ENCODE results near the gene DNAJC21.
"Not testable (repeated sequence)": the region's sequence is repeated elsewhere in the genome, so short reads cannot be mapped to it uniquely, and the experiment has no call there.

Gene DNAJC21

DNA sequence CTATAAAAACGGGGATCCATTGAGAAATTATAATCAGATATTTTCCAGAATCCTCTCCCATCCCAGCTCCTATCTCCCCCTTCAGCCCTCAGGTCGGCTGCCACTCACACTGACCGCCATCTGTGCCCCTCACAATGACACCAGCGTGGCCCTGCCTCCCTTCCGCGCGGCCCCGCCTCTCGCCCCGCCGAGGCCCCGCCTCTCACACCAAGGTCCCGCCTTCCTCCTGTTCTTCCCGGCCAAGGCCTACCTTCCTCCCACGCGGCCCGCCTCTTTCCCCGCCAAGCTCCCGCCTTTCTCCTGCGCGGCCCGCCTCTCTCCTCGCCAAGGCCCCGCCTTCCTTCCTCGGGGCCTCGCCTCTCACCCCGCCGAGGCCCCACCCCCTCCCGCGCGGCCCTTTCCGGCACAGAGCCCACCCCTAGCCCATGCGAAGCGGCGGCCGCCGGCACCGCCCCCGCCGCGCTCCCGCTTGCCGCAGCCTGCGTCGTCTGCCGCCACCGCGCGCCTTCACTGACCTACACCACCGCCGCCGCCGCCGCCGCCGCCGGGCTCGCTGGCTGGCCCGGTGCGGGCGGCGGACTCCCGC is at the start of gene DNAJC21:
DNAJC21 (plus strand) TSS at position 426 of the 586 bp plus-strand sequence. CDS start 261 bp downstream, outside the sequence.
- DNase-seq, result peak; percentile 99

GRCh38 chr5:34881246-34881645 is 48.1 kb upstream of the DNAJC21 start:
- DNase-seq, result no peak

DNA sequence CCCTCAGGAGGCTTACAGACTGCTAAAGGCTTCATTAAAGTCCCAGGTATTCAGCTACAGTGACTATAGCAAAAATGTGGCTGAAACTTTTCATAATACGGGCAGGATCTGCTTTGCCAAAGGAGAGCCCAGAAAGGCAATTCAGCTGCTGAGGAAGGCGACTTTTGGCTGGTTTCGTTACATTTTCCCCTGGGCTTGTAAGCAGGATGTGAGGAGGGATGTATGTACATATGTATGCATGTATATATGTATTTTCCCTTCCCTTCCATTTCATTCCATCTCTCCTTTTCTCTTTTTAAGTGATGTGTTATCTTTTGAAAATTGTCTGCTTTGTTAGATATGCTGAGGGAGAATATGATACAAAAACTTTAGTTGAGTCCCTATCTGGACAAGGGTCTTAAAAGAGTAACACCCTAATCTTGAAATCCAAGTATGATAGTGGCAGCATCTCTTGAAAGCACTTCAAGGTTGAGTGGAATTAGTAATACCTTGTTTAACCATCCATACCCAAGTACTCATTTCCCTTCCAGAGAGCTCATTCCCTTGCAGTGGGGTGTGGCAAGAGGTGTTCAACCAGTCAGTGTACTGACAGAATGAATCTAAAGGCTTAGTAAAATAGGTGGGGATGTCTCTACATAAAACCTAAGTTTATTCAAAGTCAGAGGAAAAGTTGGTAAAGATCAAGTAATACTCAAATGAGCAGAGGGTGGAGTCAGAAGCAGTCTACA is 42.8 kb upstream of the DNAJC21 start:
- DNase-seq, result no peak

DNA sequence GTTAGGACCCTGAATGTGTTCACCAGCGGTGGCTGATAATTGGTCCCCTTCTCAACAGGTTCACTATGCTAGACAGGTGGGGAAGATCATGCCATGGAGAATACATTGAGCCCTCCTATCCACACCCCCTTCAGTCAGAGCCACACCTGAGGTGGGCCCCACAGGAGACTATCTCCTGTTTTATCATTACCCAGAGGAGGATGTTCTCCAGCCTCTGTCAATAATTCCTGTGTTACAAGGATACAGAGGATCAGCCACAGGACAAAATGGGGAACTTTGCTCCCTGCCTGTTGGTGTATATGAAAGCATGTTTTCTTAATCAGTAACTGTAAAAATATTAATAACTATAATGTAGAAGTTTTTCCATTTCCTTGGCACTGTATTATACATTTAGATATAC is 40.0 kb upstream of the DNAJC21 start:
- DNase-seq, result no peak

DNA sequence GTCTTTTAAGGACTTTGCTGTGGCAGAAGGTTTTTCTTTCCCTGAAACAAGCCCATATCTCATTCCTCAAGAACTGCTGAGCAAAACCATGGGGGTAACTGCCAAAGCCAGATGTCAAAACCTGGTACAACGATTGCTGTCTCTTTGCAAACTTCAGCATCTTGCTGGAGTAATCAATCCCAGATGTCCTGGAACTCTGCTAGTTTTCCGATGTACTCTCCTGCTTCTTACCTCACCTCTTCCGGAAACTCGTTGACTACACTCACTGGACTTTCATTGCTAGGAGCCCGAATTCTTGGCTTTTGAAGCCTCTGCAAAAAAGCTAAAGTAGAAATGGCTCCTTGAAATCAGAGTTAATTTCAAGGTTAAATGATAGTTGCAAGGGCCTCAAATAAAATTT is 37.4 kb upstream of the DNAJC21 start:
- DNase-seq, result no peak

DNA sequence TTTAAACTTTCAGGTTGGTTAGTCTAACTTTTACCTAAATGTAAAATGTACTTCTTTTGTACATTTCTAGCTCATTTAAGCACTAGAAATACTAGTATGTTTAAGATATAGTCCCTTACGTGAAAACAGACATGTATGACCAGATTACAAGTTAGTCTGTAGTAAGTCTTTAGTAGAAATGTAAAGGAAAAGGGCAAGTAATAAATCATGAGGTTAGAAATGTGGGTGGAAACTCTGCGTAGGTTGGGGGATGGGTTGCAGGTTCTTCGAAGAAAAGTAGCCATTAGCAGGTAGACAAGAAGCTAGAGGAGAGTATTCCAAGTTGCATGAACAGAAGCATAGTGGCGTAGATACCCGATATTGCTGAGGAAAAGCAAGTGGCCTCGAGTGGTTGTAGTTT is 36.9 kb upstream of the DNAJC21 start:
- no peak for DNase-seq

- no peak for DNase-seq
Observed at GRCh38 chr5:34894716-34895115, 34.6 kb upstream of the DNAJC21 start.

DNA sequence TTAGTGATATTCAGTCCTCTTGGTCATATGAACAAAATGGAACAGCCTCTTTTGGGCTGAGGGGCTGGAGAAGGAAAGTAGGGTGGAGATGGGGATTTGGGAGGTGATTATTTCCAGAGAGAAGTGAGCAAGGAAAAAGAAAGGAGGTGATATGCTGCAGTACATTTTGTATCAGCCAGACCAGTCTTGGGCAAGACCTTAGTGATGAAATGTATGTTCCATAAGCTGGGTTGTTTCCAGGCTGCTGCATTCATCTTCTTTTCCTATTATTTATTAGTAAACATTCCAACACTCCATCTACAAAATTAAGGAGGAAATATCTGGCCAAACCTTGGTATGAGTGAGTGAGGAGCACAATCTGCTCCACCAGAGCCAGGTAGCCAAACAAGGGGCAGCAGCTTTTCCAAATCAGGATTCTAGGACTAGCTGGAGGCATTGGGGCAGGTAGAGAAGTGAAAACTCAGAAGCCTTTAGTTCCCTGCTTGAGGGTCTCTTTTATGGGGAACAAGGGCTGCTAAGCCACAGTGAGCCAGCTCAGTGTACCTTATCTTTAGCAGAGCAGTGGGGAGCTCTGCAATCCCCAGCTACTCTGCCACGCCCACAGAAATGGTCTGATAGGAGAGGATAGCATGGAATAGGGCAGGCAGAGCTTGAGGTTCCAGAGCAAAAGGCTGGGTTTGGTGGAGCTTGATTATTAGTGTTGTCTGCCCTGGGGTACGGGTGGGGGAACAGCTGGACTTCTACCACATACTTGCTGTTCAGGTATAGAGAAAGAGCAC is 33.5 kb upstream of the DNAJC21 start:
- no peak for DNase-seq

DNA sequence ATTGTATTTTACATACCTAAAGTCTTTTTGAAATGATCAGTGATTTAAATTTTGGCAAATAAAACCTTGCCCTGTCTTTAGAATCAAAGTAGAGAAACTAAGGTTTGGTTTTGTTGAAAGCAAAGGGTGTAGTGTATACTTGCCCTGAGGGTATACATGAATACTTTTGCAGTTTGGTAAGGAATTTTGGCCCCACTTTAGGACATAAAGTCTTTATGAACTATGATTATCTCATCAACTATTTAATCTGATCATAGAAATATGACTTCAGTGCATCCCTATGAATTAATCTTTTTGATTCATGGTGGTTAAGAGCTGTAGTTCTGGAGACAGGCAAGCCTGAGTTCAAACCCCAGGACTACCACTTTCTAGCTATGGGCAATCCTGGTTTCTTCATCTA is 31.7 kb upstream of the DNAJC21 start:
- DNase-seq, result no peak

GRCh38 chr5:34898258-34898895 is 31.0 kb upstream of the DNAJC21 start:
- DNase-seq, result peak; percentile 50 to 60

DNA sequence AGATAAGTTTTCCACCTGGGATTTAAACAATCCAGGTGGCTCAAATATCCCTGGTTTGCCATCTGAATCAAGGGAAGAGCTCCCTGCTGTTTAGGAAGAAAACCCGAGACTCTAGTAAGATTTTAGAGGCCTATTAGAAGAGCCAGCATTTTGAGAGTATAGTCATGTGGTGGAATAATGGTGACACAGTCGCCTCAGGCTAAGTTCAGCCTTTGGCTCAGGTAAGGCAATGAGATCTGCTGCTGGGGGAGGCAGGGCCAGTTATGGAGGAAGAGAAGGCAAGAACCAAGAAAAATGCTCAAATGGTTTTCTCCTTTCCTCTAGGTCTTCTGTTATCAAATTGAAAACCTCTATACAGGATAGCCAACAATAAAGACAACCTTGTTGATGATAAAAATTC is 30.3 kb upstream of the DNAJC21 start:
- DNase-seq, result no peak

DNA sequence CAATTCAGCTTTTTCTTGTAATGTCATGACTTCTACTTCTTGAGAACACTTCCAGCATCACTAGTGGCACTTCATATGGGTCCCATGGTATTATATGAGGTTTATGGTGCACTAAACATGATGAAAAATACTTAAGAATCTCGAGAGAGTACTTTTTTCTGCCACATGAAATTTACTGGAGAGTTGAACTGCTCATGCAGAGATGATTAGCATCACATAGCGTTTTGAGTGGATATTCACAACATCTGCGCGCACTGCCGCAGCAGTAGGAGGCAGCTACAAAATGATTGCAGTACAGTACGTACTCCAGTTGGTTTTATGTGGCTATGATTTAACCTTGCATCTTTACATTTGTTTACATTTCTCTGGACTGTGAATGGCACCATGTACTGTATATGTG is 28.7 kb upstream of the DNAJC21 start:
- DNase-seq, result no peak

DNA sequence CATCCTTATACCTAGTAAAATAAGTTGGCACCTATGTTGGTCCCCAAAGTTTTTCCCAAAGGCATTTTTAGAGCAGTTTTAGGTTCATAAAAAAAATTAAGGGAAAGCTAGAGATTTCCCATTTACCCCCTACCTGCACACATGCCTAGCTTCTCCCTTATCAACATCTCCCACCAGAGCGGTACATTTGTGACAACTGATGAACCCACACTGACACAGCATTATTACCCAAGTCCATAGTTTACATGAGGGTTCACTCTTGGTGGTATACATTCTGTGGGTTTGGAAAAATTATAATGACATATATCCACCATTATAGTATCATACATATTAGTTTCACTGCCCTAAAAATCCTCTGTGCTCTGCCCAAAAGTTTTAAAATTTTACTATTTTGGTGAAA is 26.1 kb upstream of the DNAJC21 start:
- DNase-seq, result no peak

- no peak for DNase-seq
Observed at GRCh38 chr5:34905564-34905963, 23.8 kb upstream of the DNAJC21 start.

GRCh38 chr5:34913072-34913471 is 16.3 kb upstream of the DNAJC21 start:
- DNase-seq, result no peak

- peak in 1 of 2 experiments; percentile 27 for DNase-seq
Observed at GRCh38 chr5:34914671-34915138, 14.7 kb upstream of the DNAJC21 start.

- DNase-seq, result peak; percentile 93 to 95
Observed at GRCh38 chr5:34915139-34915855, 14.1 kb upstream of the DNAJC21 start, which contains the start of the genes BRIX1 and RAD1. TSS of gene BRIX1 (plus strand) at chr5:34915711. CDS start at chr5:34915739, 28 bp downstream. TSS of gene RAD1 (minus strand) at chr5:34915504. CDS start at chr5:34914892, 612 bp downstream.

DNA sequence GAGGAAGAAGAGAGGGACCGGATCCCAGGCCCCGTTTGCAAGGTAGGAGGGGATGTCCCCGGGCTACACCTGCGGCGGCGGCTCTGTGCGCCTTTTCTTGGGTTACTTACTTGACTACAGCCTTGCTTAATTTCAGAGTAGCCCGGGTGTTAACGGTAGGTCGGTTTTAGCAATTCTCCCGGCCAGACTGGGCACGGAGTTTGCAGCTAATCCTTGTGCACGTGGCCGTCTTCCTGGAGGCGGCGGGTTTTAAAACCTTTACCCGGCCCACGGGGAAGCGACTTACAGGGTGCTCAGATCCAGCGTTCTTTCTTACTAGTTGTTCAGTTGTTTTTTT is 13.5 kb upstream of the DNAJC21 start:
- no peak for DNase-seq

GRCh38 chr5:34916518-34916917 is 12.8 kb upstream of the DNAJC21 start:
- DNase-seq, result no peak

DNA sequence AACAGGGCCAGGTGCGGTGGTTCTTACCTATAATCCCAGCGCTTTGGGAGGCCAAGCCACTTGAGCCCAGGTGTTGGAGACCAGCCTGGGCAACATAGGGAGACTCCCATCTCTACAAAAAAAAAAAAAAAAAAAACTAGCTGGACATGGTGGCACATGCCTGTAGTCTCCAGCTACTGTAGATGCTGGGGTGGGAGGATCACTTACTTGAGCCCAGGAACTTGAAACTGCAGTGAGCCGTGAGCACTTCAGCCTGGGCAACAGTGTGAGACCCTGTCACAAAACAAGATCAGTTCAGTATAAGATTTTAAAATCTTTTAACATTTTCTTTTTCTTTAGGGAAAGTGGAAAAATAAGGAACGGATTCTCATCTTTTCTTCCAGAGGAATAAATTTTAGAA is 11.3 kb upstream of the DNAJC21 start:
- no peak for DNase-seq

GRCh38 chr5:34919077-34919476 is 10.3 kb upstream of the DNAJC21 start:
- DNase-seq, result no peak

- not testable (repeated sequence) for DNase-seq
Observed at GRCh38 chr5:34923256-34923655, 6.1 kb upstream of the DNAJC21 start.

All from activated CD4-positive, alpha-beta T cell treated with anti-CD3 and anti-CD28 coated beads, Interleukin-2, amount 50 U/mL, for 48 hours (primary cell).